NCI-H460 (cell line): ENCODE results near the gene MED8. TPM values are rescaled to one million over a fixed set of nuclear protein-coding genes. Genes with fewer than 3 reads are reported as not detected.
"Not testable (repeated sequence)": the region's sequence is repeated elsewhere in the genome, so short reads cannot be mapped to it uniquely, and the experiment has no call there.

ENCODE experiments used
- DNase-seq: peaks from one replicate; pipeline ENCODE4 v3.0.0-alpha.2; 2016; ENCODE audit warnings: low read depth; ENCODE audit errors: extremely low read depth
- total RNA-seq: library from RNA; depleted of rRNA; stranded (reverse); fragments of >200 nt; shearing (Covaris generic); gene quantifications from 2 replicates; pipeline ENCODE4 v1.2.3, GENCODE V29; 2014

Gene MED8
- total RNA-seq, 1 experiment from 2014 or later = 50.4 TPM

GRCh38 chr1:43422995-43423671 is 33.5 kb upstream of the MED8 start:
- no peak for DNase-seq

- no peak for DNase-seq
These were observed 32.6 kb upstream of the MED8 start for GRCh38 chr1:43421976-43422750.

- no peak for DNase-seq
These were observed 31.8 kb upstream of the MED8 start for GRCh38 chr1:43421396-43421795.

DNA sequence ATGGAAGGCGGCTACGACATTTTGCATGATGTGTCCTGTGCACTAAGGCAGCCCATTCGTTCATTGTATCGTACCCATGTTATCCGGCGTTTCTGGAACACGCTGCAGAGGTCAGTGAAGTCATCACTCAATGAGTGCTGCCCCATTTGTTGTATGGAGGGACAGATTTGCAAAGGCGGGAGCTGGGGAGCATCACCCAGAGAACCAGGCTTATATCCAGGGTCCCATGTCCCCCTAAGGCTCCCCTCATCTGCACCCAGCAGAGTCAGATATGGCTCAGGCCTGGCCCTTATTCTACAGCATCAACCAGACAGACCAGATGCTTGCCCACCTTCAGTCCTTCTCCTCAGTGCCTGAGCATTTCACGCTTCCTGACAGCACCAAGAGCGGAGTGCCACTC is 31.3 kb upstream of the MED8 start:
- no peak for DNase-seq

GRCh38 chr1:43419627-43420425 is 30.2 kb upstream of the MED8 start:
- no peak for DNase-seq

GRCh38 chr1:43418858-43419257 is 29.3 kb upstream of the MED8 start:
- DNase-seq = no peak

GRCh38 chr1:43415901-43416300 is 26.3 kb upstream of the MED8 start:
- DNase-seq = no peak

DNA sequence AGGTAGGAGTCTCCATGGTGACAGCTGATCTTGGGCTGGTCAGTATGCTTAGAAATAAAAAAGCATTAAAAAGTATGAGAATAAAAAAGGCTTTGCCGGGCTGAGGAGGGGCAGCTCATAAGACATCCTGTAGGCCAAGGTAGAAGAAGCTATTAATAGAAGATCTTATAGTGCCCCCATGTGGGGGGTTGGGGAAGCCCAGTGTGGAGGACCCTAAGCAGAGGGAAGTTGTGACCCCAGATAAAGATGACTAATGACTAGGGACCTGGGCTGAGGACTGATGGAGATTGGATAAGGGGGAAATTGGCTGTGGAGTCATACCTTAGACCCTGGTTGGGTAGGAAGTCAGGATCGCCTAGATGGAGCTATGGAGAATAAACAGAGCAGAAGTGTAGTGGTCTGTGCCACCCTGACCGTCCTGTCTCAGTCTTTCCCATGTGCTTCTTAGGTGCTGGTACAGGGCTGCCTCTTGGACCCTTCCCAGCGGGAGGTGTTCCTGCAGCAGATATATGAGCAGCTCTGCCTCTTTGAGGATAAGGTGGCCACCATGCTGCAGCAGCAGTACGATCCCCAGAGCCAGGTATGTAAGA is 25.1 kb upstream of the MED8 start:
- DNase-seq = peak; percentile 44

- DNase-seq = not testable (repeated sequence)
These were observed 23.8 kb upstream of the MED8 start for GRCh38 chr1:43413426-43413825.

DNA sequence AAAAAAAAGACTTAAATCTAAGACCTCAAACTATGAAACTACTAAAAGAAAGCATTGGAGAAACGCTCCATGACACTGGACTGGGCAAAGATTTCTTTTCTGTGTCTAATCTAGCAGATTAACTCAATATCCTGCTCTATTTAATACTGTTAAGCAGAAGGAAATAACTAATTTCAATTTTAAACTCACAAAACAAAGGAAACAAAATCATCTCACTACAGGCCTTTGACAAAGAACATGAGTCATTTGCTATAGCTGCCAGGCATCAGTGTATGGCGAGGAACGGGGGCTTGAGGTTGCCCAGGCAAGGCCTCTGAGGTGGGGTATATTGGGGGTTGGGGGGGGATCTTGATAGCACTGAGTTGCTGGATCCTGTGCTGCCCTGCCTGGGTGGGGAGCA is 21.0 kb upstream of the MED8 start:
- no peak for DNase-seq

DNA sequence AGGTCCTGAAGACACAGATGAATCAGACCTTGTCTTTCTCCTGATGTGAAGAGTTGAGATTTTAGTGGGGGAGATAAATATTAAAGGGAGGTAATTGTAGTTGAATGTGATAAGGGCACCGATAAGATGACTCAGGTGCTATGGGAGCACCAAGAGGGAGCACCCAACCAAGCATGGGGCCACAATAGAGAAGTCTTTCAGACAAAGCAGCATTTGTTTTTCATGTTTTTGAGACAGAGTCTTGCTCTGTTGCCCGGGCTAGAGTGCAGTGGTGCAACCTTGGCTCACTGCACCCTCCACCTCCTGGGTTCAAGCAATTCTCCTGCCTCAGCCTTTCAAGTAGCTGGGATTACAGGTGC is 16.3 kb upstream of the MED8 start:
- no peak for DNase-seq

GRCh38 chr1:43405219-43405875 is 15.7 kb upstream of the MED8 start:
- no peak for DNase-seq

DNA sequence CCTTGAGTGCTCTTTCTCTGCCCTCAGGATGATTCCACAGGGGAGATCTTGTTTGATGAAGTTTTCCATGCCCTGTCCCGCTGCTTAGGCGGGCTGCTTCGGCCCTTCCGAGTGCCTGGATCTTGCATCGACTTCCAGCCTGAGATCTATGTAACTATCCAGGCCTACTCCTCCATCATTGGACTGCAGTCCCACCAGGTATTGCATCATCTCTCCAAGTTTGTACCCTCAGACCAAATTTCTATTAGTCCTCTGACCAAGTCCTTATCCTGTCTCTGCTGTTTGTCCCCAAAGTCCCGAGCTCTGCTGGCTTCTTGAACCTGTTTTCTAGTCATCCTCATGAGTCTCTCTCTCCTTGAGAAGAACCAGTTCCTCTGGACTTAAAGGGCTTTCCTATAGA is 14.8 kb upstream of the MED8 start:
- DNase-seq = no peak

DNA sequence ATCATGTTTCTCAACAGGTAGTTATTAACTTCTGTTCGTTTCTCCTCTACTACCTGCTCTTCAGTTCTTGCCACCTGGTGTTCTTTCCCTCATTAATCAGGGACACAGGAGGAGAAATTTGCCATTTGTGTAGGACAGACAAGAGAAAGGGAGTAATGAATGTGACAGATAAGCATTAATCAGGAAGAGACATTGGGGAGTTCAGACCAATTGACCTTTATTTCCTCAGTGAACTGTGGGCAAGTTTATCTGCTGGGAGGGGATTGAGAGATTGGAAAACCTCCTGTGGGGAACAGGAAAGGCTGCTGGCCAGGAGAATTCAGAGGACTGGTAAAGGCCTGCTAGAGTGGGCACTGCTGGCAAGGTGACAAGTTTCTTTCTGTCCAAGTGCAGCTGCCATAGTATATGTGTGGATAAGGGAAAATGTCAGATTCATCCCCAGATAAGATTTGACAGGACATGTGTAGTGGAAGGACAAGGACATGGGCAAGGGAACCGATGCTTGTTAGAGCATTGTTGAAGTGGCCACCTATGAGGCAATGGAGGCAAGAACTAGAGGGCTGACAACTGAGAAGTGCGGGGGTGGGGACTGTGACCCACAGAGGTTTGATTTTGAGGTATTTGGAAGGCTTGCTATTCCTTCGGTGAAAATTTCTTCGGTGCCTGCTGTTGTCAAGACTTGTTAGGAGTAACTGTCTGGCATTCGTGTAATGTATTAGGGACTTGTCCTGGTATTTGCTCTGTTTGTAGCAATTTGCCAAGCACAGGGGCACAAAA is 12.7 kb upstream of the MED8 start:
- no peak for DNase-seq

DNA sequence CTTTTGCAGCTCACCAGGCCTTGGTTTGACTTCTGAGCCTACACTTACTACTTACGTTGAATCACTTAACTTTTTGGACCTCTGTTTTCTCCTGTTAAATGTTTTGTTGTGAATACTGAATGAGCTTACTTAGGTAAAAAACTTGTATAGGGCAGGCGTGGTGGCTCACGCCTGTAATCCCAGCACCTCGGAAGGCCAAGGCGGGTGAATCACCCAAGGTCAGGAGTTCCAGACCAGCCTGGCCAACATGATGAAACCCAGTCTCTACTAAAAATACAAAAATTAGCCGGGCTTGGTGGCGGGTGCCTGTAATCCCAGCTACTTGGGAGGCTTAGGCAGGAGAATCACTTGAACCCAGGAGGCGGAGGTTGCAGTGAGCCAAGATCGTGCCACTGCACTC is 10.8 kb upstream of the MED8 start:
- DNase-seq = not testable (repeated sequence)

- no peak for DNase-seq
These were observed 8.6 kb upstream of the MED8 start for GRCh38 chr1:43398227-43398626.

- DNase-seq = no peak
These were observed 6.5 kb upstream of the MED8 start for GRCh38 chr1:43396059-43396458.

DNA sequence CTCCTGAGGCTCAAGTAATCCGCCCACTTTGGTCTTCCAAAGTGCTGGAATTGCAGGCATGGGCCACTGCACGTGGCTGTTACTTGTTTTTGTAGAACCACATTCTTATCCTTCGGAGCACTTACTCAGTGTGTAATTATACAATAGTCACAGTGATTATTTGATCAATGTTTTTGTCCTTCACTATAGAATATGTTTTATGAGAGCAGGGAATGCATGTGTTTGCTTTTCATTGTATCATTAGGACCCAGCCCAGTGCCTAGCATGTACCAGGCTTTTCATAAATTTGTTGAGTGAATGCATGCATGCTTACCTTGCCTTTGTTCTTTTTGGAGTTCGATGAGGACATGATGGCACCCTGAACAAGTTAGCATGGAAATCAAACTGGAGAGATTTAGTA is 5.9 kb upstream of the MED8 start:
- DNase-seq = no peak

DNA sequence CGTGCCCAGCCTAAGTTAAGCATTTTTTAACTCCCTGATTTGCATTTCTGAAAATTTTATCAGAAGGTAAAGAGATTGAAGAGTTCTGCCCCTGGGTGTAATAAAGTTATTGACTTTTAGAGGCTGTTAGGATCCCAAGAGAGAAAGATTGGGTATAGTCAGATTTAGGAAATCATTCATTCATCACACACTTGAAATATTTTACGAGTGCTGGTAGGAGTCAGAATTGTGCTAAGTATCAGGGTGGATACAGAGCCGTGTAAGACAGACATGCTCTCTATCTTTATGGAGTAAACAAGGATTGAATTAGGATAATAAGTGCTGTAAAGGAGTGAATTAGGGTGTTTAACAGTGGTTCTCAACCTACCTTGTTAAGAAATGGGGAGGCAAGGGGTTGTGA is 3.1 kb upstream of the MED8 start:
- DNase-seq = no peak

DNA sequence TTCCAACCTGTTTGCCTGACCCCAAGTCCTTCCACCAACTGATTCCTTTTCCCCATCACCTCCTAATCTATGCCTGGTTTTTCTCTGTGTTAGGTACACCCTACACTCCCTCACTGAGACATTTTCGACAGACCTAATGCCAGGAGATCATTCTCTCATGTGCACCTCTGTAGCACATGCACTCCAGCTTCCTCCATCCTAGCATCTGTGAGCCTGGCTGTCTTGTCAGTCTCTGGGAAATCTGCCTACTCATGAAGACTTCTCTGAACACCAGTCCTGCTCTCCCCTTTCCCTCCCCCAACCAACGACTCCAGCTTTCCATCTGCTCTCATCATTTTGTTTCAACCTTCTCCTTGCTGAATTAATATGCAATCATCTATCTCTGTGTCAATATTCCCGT is 987 bp downstream of the MED8 start:
- no peak for DNase-seq
